H9 (cell line): ENCODE measurements around the gene PDS5B. TPM values are rescaled to one million over a fixed set of nuclear protein-coding genes. Genes with fewer than 3 reads are reported as not detected.

ENCODE experiments used
- DNase-seq: peaks from one replicate; pipeline ENCODE4 v3.0.0-alpha.2; 2017
- H2AFZ ChIP-seq: one replicate; pipeline ENCODE4 v1.6.1; 2013; ENCODE audit warnings: mild to moderate bottlenecking, low read length, control low read depth, moderate library complexity
- H2AK5ac ChIP-seq: 2 replicates; pipeline ENCODE4 v1.6.1; 2013; ENCODE audit warnings: low read length, control low read depth, mixed read lengths; ENCODE audit not compliant: insufficient read length
- H2BK120ac ChIP-seq: one replicate; pipeline ENCODE4 v1.6.1; 2013; ENCODE audit warnings: low read depth, mild to moderate bottlenecking, low read length, control low read depth, inconsistent platforms; ENCODE audit not compliant: poor library complexity, severe bottlenecking
- H2BK12ac ChIP-seq: 2 replicates; pipeline ENCODE4 v1.6.1; 2013; ENCODE audit warnings: low read length, control low read depth, mixed read lengths, low read depth; ENCODE audit not compliant: insufficient read length
- H2BK15ac ChIP-seq: 2 replicates; pipeline ENCODE4 v1.6.1; 2013; ENCODE audit warnings: low read depth, low read length, control low read depth
- H2BK20ac ChIP-seq: one replicate; pipeline ENCODE4 v1.6.1; 2013; ENCODE audit warnings: low read depth, mild to moderate bottlenecking, low read length, control low read depth, inconsistent platforms; ENCODE audit not compliant: poor library complexity, severe bottlenecking
- H2BK5ac ChIP-seq: 2 replicates; pipeline ENCODE4 v1.6.1; 2013; ENCODE audit warnings: low read length, control low read depth, mixed read lengths; ENCODE audit not compliant: insufficient read length
- H3K14ac ChIP-seq: 2 replicates; pipeline ENCODE4 v1.6.1; 2013; ENCODE audit warnings: low read length, control low read depth; ENCODE audit not compliant: insufficient read depth
- H3K18ac ChIP-seq: 2 replicates; pipeline ENCODE4 v1.6.1; 2013; ENCODE audit warnings: low read depth, mild to moderate bottlenecking, mixed read lengths, low read length, control low read depth; ENCODE audit not compliant: insufficient read length
- H3K23ac ChIP-seq: 2 replicates; pipeline ENCODE4 v1.6.1; 2013; ENCODE audit warnings: low read length, control low read depth, mixed read lengths, low read depth; ENCODE audit not compliant: insufficient read length
- H3K23me2 ChIP-seq: 2 replicates; pipeline ENCODE4 v1.6.1; 2013; ENCODE audit warnings: low read depth, mild to moderate bottlenecking, mixed read lengths, low read length, control low read depth; ENCODE audit not compliant: insufficient read length, poor library complexity, severe bottlenecking
- H3K27ac ChIP-seq: 2 replicates; pipeline ENCODE4 v1.5.1; 2013; ENCODE audit warnings: low read length, control low read depth, mixed read lengths, low read depth; ENCODE audit not compliant: insufficient read length
- H3K27me3 ChIP-seq: 2 replicates; pipeline ENCODE4 v1.6.1; 2013; ENCODE audit warnings: low read length, control low read depth, inconsistent platforms; ENCODE audit not compliant: insufficient read depth
- H3K4ac ChIP-seq: 2 replicates; pipeline ENCODE4 v1.6.1; 2013; ENCODE audit warnings: low read depth, mild to moderate bottlenecking, control low read depth, inconsistent platforms, low read length, moderate library complexity
- H3K4me1 ChIP-seq: 2 replicates; pipeline ENCODE4 v1.6.1; 2013; ENCODE audit warnings: low read length, control low read depth, inconsistent platforms; ENCODE audit not compliant: insufficient read depth
- H3K4me2 ChIP-seq: 2 replicates; pipeline ENCODE4 v1.6.1; 2013; ENCODE audit warnings: low read length, control low read depth, mixed read lengths; ENCODE audit not compliant: insufficient read length, insufficient read depth
- H3K56ac ChIP-seq: 2 replicates; pipeline ENCODE4 v1.6.1; 2013; ENCODE audit warnings: low read depth, mild to moderate bottlenecking, mixed read lengths, low read length, control low read depth; ENCODE audit not compliant: insufficient read length
- H3K79me1 ChIP-seq: 2 replicates; pipeline ENCODE4 v1.6.1; 2013; ENCODE audit warnings: low read depth, mild to moderate bottlenecking, moderate library complexity, low read length, control low read depth, inconsistent platforms; ENCODE audit not compliant: insufficient read depth, poor library complexity, severe bottlenecking
- H3K79me2 ChIP-seq: 2 replicates; pipeline ENCODE4 v1.6.1; 2013; ENCODE audit warnings: low read length, control low read depth, inconsistent platforms; ENCODE audit not compliant: insufficient read depth
- H3K9ac ChIP-seq: 2 replicates; pipeline ENCODE4 v1.6.1; 2013; ENCODE audit warnings: low read length, control low read depth, mixed read lengths; ENCODE audit not compliant: insufficient read length; ENCODE audit errors: extremely low read depth
- H3K9me3 ChIP-seq: one replicate; pipeline ENCODE4 v1.6.1; 2013; ENCODE audit warnings: low read depth, low read length, inconsistent platforms; ENCODE audit not compliant: control insufficient read depth
- H3T11ph ChIP-seq: one replicate; pipeline ENCODE4 v1.6.1; 2013; ENCODE audit warnings: mild to moderate bottlenecking, low read length, control low read depth, inconsistent platforms
- H4K20me1 ChIP-seq: one replicate; pipeline ENCODE4 v1.6.1; 2013; ENCODE audit not compliant: control insufficient read depth, insufficient read length, insufficient read depth
- H4K5ac ChIP-seq: 2 replicates; pipeline ENCODE4 v1.6.1; 2013; ENCODE audit warnings: low read depth, mild to moderate bottlenecking, mixed read lengths, low read length, control low read depth; ENCODE audit not compliant: insufficient read length
- H4K8ac ChIP-seq: replicated peaks from 2 replicates; pipeline ENCODE4 v1.6.1; 2013; ENCODE audit warnings: low read length, control low read depth, mixed read lengths, low read depth; ENCODE audit not compliant: insufficient read length
- H4K91ac ChIP-seq: 2 replicates; pipeline ENCODE4 v1.6.1; 2013; ENCODE audit warnings: low read depth, mild to moderate bottlenecking, moderate library complexity, mixed read lengths, low read length, control low read depth; ENCODE audit not compliant: insufficient read length
- H3K27ac Mint-ChIP-seq, 3 experiments: 2 replicates in 2 of 3; 3 replicates in 1 of 3; pipeline ENCODE4 v1.8.0; 2020 to 2021; ENCODE audit warnings: mixed read lengths in 3 of 3, mild to moderate bottlenecking in 1 of 3, moderate library complexity in 1 of 3
- H3K27me3 Mint-ChIP-seq: 2 replicates; pipeline ENCODE4 v1.8.0; 2021; ENCODE audit warnings: low read depth, mild to moderate bottlenecking, moderate library complexity, mixed read lengths
- H3K36me3 Mint-ChIP-seq, 3 experiments: 2 replicates in 2 of 3; 3 replicates in 1 of 3; pipeline ENCODE4 v1.8.0; 2020 to 2021; ENCODE audit warnings: low read depth in 3 of 3, mixed read lengths in 3 of 3; ENCODE audit not compliant: insufficient read depth in 1 of 3
- H3K4me1 Mint-ChIP-seq, 2 experiments: 2 replicates each; pipeline ENCODE4 v1.8.0; 2020; ENCODE audit warnings: mixed read lengths in 2 of 2
- H3K4me3 Mint-ChIP-seq, 2 experiments: 2 replicates in 1 of 2; 3 replicates in 1 of 2; pipeline ENCODE4 v1.8.0; 2020 to 2021; ENCODE audit warnings: mild to moderate bottlenecking in 2 of 2, mixed read lengths in 2 of 2, moderate library complexity in 1 of 2
- H3K9me3 Mint-ChIP-seq, 2 experiments: 2 replicates in 1 of 2; 3 replicates in 1 of 2; pipeline ENCODE4 v1.8.0; 2020; ENCODE audit warnings: mild to moderate bottlenecking in 2 of 2, mixed read lengths in 2 of 2, moderate library complexity in 1 of 2
- CTCF ChIP-seq: fragments of 200-600 bp; sonication (generic); conservative IDR thresholded peaks from 3 replicates; pipeline ENCODE4 v1.8.0; 2021; ENCODE audit warnings: antibody characterized with exemption, mild to moderate bottlenecking
- WGBS: extraction: QIAGEN DNeasy Blood & Tissue Kit; methylation state at CpG from one replicate; pipeline ENCODE4 v1.1.7; 2013; ENCODE audit warnings: missing lambda C conversion rate, low lambda C conversion rate, mixed read lengths; ENCODE audit not compliant: insufficient read length; ENCODE audit errors: extremely low coverage; 5-methylcytosine and 5-hydroxymethylcytosine counted together
- total RNA-seq: library from RNA; stranded (reverse); gene quantifications from 2 replicates; pipeline ENCODE4 v1.2.1, GENCODE V29; 2021

PDS5B gene
- total RNA-seq, 1 experiment from 2014 or later, result 50.0 TPM

GRCh38 chr13:32821149-32821688 is 235.0 kb downstream of the PDS5B start:
- Histone ChIP-seq H2BK12ac (no peak overlapping the region), H3K79me2 (no peaks in the 10 kb centered on the region), H4K20me1 (no peaks in the 10 kb centered on the region), H2BK5ac (no peak overlapping the region), H3K9ac (no peak overlapping the region), H3K9me3 (no peaks in the 10 kb centered on the region), H3K27me3 (no peaks in the 10 kb centered on the region), H3K4ac (no peak overlapping the region), H3K79me1 (no peaks in the 10 kb centered on the region), H4K5ac (no peak overlapping the region), H3K18ac (no peak overlapping the region), H3T11ph (no peak overlapping the region), H3K4me2 (no peak overlapping the region), H3K4me1 (peaks cover 4% of the 10 kb centered on the region; the same call in 1 of the 2 replicates), H3K14ac (no peak overlapping the region; the same call in 1 of the 2 replicates), H2BK15ac (no peak overlapping the region), H3K56ac (no peak overlapping the region), H4K91ac (no peak overlapping the region), H2AK5ac (no peak overlapping the region), H2BK120ac (no peak overlapping the region), H4K8ac (no peak overlapping the region), H2BK20ac (no peak overlapping the region), H3K27ac (no peak overlapping the region), H3K23me2 (no peaks in the 10 kb centered on the region), H2AFZ (no peak overlapping the region), H3K23ac (no peak overlapping the region)
- Mint-ChIP-seq H3K36me3 (no peaks in the 10 kb centered on the region; a peak in 1 of 7 replicates), H3K4me1 (peaks cover 6% of the 10 kb centered on the region in 2 experiments), H3K4me3 (no peak overlapping the region), H3K9me3 (no peaks in the 10 kb centered on the region; a peak in 1 of 5 replicates), H3K27me3 (no peaks in the 10 kb centered on the region), H3K27ac (no peak overlapping the region)
- no peak for TF ChIP-seq CTCF
- WGBS, result no CpG with 5 or more reads among the region's 14 CpGs
- DNase-seq, result no peak
